Retinal pigment epithelial cell (primary cell): ENCODE results near the gene GLP1R.

Experiments
- DNase-seq: peaks from one replicate; pipeline ENCODE4 v3.0.0-alpha.2; 2010; ENCODE audit warnings: low read depth
- H3K4me3 ChIP-seq: 2 replicates; pipeline ENCODE4 v1.5.1; 2011; ENCODE audit warnings: mild to moderate bottlenecking, low read length, control low read depth, moderate library complexity
- TF ChIP-seq, protein P1 (sequence below): conservative IDR thresholded peaks from 2 replicates; pipeline ENCODE4 v1.5.1; 2011; ENCODE audit warnings: low read depth, low read length, control low read depth, inconsistent platforms

Gene GLP1R

DNA sequence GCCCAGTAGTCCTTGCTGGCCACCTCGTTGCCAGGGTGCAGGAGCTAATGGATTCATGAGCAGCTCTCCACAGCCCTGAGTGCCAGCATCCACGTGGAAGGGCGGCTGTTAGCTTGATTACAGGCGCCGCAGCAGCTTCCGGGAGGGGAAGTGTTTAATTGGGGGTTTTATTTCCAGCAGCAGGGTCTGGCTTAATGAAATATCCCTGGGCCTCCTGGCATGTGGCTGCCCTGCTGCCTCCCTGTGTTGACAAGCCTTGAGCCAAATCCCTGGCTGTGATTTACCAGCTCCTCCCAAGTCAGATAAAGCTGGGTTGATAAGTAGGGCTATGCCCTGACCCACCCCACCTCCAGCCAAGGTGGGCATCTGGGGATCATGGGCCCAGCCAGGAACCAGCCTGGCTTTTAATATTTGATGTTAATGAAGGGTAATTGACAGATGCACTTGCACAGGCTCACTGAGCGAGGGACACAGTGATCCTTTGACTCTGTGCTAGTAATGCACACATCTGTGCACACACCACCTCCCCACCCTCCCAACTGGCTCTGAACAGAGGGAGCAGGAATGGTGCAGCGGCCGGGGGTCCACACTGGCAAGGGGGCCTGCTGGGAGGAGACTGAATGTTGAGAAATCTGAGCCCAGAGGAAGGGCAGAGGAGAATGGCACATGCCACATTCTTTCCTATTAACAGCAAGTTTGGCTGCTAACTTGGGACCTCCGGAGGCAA is 13.6 kb downstream of the GLP1R start:
- no peak overlapping the region for H3K4me3 ChIP-seq
- TF ChIP-seq, protein P1, sequence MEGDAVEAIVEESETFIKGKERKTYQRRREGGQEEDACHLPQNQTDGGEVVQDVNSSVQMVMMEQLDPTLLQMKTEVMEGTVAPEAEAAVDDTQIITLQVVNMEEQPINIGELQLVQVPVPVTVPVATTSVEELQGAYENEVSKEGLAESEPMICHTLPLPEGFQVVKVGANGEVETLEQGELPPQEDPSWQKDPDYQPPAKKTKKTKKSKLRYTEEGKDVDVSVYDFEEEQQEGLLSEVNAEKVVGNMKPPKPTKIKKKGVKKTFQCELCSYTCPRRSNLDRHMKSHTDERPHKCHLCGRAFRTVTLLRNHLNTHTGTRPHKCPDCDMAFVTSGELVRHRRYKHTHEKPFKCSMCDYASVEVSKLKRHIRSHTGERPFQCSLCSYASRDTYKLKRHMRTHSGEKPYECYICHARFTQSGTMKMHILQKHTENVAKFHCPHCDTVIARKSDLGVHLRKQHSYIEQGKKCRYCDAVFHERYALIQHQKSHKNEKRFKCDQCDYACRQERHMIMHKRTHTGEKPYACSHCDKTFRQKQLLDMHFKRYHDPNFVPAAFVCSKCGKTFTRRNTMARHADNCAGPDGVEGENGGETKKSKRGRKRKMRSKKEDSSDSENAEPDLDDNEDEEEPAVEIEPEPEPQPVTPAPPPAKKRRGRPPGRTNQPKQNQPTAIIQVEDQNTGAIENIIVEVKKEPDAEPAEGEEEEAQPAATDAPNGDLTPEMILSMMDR, result no peak
- no peak for DNase-seq

DNA sequence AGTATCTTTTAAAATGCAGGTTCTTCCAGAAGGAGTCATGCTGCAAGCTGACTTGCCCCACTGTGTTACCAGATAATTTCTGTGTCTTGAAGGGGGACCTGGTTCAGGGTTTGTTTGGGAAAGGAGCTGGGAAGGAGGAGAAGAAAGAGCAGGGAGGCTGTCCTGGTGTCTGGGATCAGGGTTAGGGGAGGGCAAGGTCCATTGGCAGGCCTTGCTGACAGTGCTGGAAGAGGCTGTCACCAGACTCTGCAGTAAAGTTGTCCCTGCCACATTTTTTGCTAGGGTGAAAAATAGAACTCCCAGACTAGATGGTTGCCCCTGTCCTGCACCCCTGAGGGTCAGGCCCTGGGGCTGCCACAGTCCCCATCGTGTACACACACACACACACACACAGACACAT is 14.9 kb downstream of the GLP1R start:
- no peak overlapping the region for H3K4me3 ChIP-seq
- TF ChIP-seq, protein P1, result no peak
- DNase-seq, result no peak

DNA sequence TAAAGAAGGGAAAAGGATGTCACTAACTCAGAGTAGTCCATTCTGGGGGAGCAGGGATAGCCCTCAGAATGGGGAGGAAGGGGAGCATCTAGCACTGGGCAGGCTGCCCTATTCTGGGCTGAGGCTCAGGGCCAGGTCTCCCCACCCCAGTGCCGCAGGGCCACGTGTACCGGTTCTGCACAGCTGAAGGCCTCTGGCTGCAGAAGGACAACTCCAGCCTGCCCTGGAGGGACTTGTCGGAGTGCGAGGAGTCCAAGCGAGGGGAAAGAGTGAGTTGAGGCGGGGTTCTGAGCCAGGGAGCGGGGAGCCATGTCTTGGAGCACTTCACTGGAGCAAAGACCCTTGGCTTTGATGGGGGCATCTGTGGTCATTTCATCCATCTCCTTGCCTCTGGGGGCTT is 17.0 kb downstream of the GLP1R start:
- H3K4me3 ChIP-seq, result no peak overlapping the region

GRCh38 chr6:39068391-39068790 is 19.8 kb downstream of the GLP1R start:
- no peak for DNase-seq
- TF ChIP-seq, protein P1, result no peak
- no peak overlapping the region for H3K4me3 ChIP-seq

More for the DNA sequence above, 17.0 kb downstream of the GLP1R start:
- DNase-seq, result no peak
- TF ChIP-seq, protein P1, result no peak

DNA sequence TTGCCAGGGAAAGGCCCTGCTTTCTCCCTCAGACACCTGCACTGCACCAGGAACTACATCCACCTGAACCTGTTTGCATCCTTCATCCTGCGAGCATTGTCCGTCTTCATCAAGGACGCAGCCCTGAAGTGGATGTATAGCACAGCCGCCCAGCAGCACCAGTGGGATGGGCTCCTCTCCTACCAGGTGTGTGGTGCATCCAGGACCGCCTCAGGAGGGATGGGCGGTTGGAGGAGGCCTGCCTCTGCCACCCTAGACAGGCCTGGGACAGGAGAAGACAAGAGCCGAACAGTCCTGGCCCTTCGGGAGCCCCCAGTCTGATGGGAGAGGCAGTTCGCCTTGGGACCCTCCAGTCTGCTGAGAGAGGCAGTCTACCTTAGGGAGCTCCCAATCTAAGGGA is 24.2 kb downstream of the GLP1R start:
- TF ChIP-seq, protein P1, result no peak
- no peak for DNase-seq

DNA sequence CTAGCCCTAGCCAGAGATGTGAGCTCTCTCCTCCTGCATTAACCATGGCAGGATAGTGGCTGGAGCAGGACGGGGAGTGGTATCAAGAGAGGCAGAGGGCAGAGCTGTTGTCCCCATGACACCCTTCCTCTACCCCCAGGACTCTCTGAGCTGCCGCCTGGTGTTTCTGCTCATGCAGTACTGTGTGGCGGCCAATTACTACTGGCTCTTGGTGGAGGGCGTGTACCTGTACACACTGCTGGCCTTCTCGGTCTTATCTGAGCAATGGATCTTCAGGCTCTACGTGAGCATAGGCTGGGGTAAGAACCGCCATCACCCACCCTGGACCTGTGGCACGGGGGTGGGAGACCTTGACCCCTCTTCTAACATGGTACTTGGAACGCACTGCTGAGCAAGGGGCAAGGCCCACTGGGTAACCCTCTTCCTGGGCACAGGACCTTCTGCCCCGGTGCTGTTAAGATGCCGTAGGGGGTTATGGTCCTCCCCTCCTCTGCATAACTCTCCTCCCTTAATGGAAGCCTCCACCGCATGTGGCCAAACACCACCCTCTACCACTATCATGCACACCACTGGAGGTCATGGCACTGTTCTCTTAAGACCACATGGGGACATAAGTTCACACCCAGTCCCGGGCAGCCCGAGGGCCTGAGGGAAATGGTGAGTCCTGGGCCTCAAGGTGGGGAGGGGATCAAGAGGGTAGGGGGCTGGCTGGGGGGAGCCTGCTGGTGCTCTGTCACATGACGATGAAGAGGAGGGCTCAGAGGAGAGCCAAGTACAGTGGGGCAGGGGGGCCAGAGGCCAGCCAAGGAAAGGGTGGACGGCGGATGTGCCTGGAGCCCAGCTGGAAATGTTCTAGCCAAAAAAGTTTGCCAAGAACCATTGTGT is 25.1 kb downstream of the GLP1R start:
- H3K4me3 ChIP-seq, result no peak overlapping the region
- no peak for DNase-seq
- TF ChIP-seq, protein P1, result no peak

More for the DNA sequence above, 24.2 kb downstream of the GLP1R start:
- H3K4me3 ChIP-seq, result no peak overlapping the region
